Measurements from ENCODE around the gene HS3ST3B1.

HS3ST3B1 gene

DNA sequence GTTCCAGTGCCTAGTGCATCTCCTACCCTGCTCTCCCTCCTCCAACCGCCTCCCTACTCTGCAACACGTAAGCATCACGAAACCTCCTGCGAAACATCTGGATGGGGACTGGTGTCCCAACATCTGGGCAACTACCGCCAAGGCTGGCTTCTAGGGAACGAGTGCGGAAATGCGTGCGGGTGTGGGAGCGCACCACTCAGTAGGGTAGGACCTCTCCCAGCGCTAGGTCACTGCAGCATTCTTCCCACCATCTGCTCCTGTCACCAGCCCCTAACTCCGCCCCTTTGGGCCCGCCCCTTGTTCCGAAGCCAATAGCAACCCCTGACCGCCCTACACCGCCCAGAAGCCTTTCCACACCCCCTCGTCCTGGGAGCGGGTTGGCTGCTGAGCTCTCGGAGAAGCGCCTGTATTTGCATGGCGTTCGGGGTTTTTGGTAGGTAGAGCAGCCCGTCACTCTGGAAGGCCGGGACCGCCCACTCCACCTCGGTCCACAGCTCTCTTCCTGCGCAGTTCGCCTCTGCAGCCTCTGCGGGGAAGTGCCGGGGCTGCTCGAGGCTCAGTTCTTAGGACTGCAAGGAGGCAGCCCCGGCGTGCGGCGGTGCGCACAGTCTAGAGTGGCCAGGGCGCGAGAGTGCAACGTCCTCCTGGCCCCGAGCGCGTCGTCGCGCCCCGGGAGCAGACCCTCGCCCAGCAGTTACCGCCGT, at the start of gene HS3ST3B1:
Gene HS3ST3B1 (plus strand): TSS at position 507 of the 704 bp plus-strand sequence. CDS start 438 bp downstream, outside the sequence.
- DNase-seq: peak; percentile 64 to 97 (median 74)
- intact Hi-C loops (cut with DNase I): no loop called here

DNA sequence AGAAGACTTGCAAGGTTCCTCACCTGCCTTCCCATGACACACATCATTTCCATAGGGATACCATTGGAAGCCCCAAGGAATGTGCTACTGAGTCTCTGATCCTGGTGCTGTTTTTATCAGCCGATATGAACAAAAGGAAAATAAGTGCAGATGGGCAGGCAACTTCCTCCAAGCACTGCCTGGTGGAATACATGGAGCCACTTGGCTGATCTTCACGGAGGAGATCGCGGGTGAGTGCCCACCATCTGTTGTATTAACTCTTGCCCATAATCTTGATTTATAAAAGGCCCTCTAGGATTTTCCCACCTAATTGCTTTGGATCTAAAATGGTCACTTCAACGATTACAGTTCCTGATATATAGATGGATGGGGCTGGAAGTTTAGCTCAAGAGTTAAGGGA, 39.5 kb upstream of the HS3ST3B1 start:
- no peak for DNase-seq
- intact Hi-C loops (cut with DNase I): no loop called here

DNA sequence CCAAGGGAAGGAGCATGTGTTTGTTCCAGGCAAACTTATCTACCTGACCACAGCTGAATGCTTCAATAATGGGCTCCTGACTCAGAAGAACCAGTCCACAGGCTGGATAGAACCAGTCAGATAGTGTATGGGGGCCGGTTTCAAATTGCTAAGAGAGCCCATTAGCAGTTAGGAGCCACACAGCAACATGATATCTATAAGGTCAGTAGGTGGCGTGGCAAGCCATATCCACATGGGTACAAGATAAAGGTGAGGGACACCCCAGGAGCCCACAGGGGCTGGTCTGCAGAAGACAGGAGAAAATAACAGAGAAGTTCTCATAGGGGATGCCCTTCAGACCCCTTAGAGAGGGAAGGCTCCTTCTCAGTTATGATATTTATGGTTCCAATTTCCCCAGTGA, 32.6 kb upstream of the HS3ST3B1 start:
- DNase-seq: no peak

DNA sequence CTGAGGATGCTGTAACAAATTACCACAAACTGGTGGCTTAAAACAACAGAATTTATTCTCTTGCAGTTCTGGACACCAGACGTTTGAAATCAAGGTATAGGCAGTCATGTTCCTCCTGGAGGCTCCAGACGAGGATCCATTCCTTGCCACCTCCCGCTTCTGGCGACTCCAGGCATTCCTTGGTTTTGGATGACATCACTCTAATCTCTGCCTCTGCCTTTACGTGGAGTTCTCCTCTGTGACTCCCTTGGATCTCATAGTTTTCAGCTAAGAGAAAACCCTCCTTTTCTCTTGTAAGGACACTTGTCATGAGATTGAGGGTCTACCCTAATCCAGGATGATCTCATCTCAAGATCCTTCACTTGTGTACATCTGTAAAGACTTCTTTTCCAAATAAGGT, 31.4 kb upstream of the HS3ST3B1 start:
- intact Hi-C loops (cut with DNase I): no loop called here
- no peak for DNase-seq

More for the DNA sequence above, 32.6 kb upstream of the HS3ST3B1 start:
- intact Hi-C loops (cut with DNase I): no loop called here

DNA sequence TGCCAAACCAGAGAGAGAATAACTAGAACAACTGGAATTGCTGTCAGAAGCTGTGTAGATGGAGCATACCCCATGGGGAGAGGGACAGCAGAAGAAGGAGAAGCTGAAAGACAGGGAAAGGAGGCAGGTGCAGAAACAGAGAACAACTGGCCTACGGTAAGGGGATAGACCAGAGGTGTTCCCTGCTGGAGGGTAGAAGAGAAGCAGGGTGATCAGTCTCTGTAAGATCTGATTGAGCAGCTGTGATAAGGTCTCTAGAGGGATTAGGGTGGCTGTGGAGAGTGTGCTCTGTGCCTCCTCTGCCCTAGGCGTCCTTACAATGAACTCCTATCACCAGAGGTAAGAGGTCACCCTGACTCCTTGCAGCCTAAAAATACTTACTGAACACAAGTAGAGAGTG, 30.4 kb upstream of the HS3ST3B1 start:
- intact Hi-C loops (cut with DNase I): no loop called here
- DNase-seq: no peak

DNA sequence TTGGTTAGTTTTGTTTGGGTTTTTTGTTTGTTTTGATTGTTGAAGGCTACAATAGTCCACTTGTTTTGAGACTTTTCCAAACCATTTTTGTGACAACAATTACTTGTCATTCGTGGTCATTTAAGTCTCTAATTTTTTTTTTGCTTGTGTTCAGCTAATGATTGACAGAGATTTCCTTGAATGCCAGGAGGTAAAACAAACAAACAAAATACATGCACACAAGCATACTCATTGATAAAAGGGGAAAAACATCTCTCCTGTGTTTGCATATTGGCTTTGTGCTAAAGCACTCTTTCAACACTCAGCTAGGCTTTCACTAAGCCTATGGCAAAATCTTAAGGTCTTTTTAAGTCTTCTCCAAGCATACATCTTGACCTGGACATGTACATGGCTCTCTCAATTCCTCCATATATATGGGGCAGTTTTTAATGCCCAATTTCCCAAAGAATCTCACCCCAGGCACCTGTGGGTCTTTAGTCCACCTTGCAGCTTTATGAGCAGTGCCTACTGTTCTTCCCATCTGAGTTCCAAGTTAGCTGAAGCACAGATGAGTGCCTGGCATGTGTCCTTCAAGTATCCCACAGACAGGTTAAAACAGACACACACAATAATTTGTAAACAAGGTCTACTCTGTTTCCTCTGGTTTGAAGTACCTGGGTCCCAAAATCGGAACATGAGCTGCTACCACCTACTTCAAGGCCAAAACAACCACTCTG, 24.2 kb upstream of the HS3ST3B1 start:
- intact Hi-C loops (cut with DNase I): no loop called here
- DNase-seq: no peak

DNA sequence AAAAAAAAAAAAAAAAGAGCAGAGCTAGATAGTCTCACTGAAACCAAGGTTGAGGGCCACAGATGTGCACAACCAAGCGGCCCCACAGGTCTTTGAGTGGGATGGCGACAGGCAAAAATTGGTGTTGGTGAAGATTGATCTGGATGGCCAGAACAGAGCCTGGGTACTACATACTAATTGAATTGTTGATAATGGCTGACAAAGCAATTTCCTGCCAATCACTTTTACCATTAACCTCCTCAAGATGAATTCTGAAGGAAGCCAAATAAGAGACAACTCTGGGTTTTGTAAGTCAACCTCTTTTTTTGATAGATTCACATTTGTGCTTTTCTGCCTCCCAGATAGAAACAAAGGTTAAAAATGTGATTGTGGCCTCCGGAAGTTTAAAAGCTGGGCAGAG, 19.4 kb upstream of the HS3ST3B1 start:
- intact Hi-C loops (cut with DNase I): no loop called here
- no peak for DNase-seq

DNA sequence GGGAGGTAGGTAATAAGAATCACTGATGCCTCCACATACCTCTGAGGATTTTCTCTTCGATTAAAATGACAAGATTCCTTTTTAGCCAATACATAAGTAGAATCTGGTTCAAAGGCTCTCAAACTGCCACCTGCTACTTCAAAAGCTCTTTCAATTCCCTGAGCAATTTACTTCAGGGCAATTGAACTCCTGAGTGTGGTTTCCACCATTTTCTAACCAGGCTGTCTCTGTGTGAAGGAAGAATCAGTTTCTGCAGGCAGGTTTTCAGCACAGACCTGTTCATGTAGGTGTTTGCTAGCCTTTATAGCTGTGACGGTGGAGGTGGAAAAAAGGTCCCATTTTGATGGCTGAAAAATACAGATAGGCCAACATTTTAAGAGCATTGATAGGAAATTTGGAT, 18.2 kb upstream of the HS3ST3B1 start:
- intact Hi-C loops (cut with DNase I): no loop called here
- DNase-seq: no peak

DNA sequence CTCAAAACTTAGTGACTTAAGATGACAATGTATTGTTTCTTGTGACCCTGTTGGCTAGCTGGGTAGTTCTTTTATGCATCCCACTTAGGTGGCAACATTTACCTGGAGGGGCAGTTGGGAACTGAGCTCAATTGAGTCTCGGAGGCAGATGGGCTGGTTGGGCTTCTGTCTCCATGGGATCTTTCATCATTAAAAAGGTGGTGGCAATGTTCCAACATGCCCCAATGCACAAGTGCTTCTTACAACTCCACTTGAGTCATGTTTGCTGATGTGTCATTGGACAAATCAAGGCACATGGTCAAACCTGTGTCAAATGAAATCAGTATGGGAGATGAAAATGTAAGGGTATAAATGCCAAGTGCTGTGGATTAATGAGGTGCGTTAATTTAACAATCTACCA, 11.7 kb upstream of the HS3ST3B1 start:
- intact Hi-C loops (cut with DNase I): no loop called here
- DNase-seq: no peak

DNA sequence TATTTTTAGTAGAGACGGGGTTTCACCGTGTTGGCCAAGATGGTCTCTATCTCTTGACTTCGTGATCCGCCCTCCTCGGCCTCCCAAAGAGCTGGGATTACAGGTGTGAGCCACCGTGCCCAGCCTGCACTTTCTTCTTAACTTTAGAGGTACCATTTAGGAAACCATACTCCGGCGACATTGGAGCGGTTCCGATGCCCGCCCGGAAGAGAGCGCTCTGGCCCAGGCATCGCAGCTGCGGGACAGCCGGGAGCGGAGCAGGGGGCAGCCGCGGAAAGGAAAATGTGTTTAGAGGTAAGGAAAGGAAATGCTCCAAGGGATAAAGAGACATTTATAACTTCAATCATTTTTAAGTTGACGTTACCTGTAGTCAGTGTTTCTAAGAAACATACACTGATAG, 6.0 kb upstream of the HS3ST3B1 start:
- intact Hi-C loops (cut with DNase I): no loop called here
- DNase-seq: no peak

DNA sequence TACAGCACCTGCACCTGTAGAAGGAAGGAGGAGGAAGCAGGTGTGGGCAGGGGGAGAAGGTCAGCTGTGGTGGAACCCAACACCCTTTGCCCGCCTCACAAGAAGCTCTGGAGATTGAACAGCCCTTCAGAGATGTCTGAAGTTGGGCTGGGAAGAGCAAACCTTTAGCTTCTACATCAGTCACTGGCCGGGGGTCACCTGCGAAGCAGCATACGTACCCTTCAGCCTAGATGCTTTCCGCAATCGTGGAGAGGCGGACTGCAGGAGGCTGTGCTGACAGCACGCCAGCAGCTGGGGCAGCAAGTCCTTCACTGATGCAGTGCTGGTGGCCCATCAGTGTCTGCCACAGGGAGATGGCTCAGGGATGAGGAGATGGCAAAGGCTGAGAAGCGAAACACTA, 5.2 kb upstream of the HS3ST3B1 start:
- peak in 1 of 10 donors; percentile 52 for DNase-seq
- intact Hi-C loops (cut with DNase I): no loop called here

DNA sequence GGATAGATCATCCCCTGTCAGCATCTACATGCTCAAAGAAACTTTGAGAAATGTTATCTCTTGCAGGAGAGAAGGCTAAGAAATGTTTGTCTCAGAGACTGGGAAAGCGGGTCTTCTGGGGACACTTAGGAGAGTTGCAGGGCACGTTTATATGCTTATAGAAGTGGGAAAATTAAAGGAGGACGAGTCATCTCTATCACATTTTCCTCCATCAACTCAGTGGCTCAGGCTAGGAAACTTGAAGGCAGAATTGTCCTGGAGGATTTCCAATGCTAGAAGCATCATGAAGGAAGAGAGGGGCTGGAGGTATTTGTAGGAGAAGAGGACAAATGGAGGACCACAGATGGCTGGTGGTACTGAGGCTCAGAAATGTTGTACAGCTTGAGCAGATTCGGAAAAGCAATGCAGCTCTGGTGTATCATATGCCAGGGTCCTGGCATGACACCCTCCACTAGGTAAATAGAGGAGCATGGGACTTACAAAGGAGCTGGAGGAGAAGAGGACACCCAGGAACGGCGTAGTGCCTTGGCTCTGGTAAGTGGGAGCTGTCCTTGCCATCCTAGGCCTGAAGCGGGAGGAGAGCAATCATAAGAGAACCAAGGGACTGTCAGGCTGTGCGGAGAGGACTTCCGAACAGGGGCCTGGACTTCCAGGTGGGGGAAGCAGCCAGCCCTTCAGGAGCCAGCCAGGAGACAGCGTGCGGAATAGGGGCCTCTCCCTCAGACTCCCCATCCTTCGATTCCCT, 4.5 kb upstream of the HS3ST3B1 start:
- intact Hi-C loops (cut with DNase I): no loop called here
- DNase-seq: peak in 1 of 10 donors; percentile 67

DNA sequence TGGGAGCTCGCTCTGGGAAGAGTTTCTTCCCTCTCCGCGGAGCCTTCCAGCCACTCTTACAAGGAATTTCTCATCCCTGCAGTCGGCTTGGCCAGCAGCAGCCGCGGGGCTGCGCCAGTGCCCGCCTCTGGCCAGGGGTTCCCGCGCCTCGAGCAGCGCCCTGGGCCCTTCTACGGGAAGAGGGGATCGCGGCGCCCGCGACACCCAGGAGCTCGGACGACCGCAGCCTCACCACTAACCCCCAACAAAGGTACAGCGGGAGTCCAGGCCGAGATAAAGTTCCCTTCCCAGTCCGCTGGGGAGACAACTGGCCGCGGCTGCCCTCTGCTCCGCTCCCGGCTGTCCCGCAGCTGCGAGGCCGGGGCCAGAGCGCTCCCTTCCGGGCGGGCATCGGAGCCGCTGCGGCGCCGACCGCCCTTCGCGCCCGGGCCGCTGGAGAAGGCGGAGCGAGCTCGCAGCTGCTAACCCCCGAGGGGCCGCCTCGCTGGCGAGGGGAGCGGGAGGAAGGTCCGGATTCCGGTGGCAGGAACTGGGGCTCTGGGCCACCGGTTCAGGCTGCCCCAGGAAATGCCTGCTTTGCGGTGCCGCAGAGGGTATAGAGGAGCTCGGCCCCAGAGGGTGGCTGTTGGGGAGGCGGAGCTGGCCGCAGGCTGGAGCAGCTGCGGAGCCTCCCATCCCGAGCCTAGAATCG, 3.6 kb upstream of the HS3ST3B1 start:
- DNase-seq: peak in 1 of 10 donors; percentile 69
- intact Hi-C loops (cut with DNase I): no loop called here

DNA sequence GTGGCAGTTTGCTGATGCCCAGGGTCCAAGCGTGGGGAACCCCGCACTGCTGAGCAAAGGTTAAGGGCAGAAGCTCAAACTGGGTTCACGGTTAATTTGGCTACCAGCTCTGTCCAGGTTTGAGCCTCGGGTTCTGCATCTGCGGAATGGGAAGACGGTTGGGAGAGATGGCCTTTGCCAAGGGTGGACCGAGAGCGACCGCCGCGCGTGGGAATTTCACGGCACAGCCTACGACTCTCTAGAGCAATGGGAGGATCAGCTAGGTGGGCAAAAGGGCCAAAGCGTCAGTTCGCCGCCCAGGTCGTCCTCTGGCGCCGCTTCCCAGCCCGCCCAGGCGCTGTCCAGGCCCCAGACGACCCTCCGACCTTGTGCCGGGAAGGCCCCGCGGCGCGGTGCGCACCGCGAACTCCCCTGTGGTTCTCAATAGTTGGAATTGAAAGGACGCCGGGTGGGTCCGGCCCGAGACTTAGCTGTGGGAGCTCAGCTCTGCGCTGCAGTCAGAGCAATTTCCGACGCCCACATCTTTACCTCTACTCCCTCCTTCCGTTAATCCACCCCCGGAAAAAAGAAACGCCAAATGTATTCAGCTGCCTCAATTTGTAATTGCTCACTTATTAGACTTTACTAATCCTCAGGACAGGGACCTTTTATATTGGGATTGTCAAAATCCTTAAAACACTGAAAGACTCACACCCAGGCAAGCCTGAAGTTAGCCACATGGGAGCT, 2.5 kb upstream of the HS3ST3B1 start:
- intact Hi-C loops (cut with DNase I): no loop called here
- peak in 1 of 10 donors; percentile 75 for DNase-seq

DNA sequence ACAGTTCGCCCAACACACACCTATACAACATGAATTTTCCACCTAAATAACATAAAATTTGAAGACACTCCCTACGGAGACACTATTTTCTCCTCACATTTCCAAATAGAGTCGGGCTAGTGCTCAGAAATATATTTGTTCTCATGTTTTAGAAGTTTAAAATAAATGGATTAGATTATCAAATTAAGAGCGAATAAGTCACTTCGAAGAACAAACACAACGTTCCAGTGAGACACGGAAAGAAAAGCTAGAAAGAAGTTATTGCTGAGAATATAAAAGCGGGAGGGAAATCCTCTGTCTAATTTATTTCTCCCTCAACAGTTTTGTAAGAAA, 2.0 kb upstream of the HS3ST3B1 start:
- no peak for DNase-seq
- intact Hi-C loops (cut with DNase I): no loop called here

DNA sequence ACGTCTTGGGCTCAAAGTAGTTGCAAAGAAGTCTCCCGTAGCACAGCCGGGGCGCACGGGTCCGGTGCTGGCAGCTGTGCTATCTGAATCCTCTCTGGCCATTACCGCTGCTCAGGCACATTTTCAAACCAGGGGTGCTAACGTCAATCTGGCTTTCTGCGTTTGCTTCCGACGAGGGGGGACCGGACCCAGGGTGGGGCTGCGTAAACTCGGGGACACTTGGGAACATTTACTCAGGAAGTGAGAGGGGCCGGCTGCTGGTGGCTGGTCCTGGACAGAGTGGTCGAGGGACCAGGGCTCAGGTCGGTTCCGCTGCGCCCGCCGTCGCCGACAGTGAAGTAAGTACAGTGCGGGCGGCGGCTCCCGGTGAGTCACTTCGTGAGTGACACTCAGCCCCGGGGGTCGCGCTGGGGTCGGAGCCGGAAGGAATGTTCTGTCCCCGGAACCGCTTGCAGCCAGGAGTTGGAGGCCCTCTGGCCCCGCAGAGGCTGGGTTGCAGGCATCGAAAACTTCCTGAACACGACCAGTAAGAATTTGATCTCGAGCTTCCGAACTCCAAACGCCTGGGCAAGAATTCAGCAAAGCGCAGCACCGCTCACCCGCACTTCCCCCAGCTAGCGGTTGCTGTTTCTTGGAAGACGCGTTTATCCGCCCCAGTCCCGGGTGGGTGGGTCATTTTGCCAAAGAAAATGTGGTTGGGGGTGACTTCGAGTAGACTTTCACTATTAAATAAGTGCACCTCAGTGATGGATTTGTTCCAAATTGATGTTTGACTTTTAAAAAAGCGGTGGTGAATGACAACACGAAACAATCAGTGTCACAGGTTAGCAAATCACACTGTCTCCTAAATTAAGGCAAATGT, 1.4 kb upstream of the HS3ST3B1 start:
- peak in 2 of 10 donors; percentile 71 to 79 for DNase-seq
- intact Hi-C loops (cut with DNase I): no loop called here

DNA sequence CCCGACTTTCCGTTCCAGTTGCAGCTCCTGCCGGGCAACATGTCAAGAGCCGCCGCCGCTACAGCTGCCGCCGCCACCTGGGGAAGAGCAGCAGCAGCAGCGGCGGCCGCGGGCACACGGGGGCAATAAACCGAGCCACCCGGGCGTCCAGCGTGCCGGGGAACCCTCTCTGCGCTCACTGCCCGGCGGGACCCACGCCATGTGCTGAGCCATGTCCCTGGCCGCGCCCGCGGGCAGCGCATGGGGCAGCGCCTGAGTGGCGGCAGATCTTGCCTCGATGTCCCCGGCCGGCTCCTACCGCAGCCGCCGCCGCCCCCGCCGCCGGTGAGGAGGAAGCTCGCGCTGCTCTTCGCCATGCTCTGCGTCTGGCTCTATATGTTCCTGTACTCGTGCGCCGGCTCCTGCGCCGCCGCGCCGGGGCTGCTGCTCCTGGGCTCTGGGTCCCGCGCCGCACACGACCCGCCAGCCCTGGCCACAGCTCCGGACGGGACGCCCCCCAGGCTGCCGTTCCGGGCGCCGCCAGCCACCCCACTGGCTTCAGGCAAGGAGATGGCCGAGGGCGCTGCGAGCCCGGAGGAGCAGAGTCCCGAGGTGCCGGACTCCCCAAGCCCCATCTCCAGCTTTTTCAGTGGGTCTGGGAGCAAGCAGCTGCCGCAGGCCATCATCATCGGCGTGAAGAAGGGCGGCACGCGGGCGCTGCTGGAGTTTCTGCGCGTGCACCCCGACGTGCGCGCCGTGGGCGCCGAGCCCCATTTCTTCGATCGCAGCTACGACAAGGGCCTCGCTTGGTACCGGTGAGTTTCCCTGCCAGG, 604 bp downstream of the HS3ST3B1 start:
- DNase-seq: peak in 2 of 10 donors; percentile 61 to 85
- intact Hi-C loops (cut with DNase I): loop anchor here (1.0 kb wide), 1 partner anchor 704 kb away; no protein-coding TSS in a partner anchor

DNA sequence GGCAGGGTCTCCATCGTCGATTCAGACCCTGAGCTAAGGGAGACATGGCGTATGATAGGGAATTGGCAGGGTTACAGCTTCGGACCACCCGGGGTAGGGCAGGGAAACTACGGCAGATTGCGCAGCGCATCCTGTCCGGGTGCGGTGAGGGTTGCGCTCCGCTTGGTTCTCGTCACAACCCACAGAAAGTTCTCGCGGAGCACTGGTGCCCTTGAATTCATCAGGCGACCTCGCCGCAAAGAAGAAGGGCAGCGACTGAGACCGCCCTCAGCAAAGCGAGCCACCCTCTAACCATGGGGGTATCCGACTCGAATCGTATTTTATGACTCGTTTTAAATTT, 1.2 kb downstream of the HS3ST3B1 start:
- peak in 1 of 10 donors; percentile 66 for DNase-seq
- intact Hi-C loops (cut with DNase I): loop anchor here (1.0 kb wide), 1 partner anchor 705 kb away; no protein-coding TSS in a partner anchor
